Nephron progenitor cell (in vitro differentiated cells): ENCODE measurements around the gene MRPL51.
A peak's percentile ranks its signal among the peaks of the same experiment; 100 is the strongest.

ENCODE experiments used
- DNase-seq: peaks from one replicate; pipeline ENCODE4 v3.0.0; 2021
- H3K27ac Mint-ChIP-seq: 2 replicates; pipeline ENCODE4 v1.8.0; 2021; ENCODE audit warnings: mild to moderate bottlenecking, moderate library complexity, mixed read lengths
- H3K27me3 Mint-ChIP-seq: 2 replicates; pipeline ENCODE4 v1.8.0; 2021; ENCODE audit warnings: mild to moderate bottlenecking, low read depth, mixed read lengths; ENCODE audit not compliant: poor library complexity
- H3K36me3 Mint-ChIP-seq: 2 replicates; pipeline ENCODE4 v1.8.0; 2021; ENCODE audit warnings: low read depth, mixed read lengths
- H3K4me1 Mint-ChIP-seq: 2 replicates; pipeline ENCODE4 v1.8.0; 2021; ENCODE audit warnings: mixed read lengths
- H3K4me3 Mint-ChIP-seq: 2 replicates; pipeline ENCODE4 v1.8.0; 2021; ENCODE audit warnings: mild to moderate bottlenecking, moderate library complexity, mixed read lengths
- H3K9me3 Mint-ChIP-seq: 2 replicates; pipeline ENCODE4 v1.8.0; 2021; ENCODE audit warnings: mild to moderate bottlenecking, moderate library complexity, mixed read lengths
- TF ChIP-seq, protein P1 (sequence below): fragments of 200-600 bp; sonication (generic); IDR thresholded peaks from 2 replicates; pipeline ENCODE4 v1.5.0; 2021; ENCODE audit warnings: antibody characterized with exemption

MRPL51 gene

DNA sequence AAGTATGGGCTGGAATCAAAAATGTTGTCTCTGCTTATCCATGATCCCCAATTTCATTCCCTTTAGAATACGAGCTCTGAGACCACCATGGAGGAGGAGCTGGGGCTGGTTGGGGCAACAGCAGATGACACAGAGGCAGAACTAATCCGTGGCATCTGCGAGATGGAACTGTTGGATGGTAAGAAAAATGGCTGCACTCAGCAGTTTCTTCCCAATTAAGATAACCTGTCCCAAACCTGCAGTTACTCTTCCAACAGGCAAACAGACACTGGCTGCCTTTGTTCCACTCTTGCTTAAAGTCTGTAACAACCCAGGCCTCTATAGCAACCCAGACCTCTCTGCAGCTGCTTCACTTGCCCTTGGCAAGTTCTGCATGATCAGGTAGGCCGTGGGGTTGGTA is 34.6 kb upstream of the MRPL51 start:
- TF ChIP-seq, protein P1, sequence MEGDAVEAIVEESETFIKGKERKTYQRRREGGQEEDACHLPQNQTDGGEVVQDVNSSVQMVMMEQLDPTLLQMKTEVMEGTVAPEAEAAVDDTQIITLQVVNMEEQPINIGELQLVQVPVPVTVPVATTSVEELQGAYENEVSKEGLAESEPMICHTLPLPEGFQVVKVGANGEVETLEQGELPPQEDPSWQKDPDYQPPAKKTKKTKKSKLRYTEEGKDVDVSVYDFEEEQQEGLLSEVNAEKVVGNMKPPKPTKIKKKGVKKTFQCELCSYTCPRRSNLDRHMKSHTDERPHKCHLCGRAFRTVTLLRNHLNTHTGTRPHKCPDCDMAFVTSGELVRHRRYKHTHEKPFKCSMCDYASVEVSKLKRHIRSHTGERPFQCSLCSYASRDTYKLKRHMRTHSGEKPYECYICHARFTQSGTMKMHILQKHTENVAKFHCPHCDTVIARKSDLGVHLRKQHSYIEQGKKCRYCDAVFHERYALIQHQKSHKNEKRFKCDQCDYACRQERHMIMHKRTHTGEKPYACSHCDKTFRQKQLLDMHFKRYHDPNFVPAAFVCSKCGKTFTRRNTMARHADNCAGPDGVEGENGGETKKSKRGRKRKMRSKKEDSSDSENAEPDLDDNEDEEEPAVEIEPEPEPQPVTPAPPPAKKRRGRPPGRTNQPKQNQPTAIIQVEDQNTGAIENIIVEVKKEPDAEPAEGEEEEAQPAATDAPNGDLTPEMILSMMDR, result no peak
- H3K4me3 Mint-ChIP-seq, result no peak overlapping the region
- peaks cover 85% of the 10 kb centered on the region for H3K36me3 Mint-ChIP-seq
- no peaks in the 10 kb centered on the region for H3K27me3 Mint-ChIP-seq
- no peak for DNase-seq
- peaks cover 26% of the 10 kb centered on the region for H3K4me1 Mint-ChIP-seq
- H3K27ac Mint-ChIP-seq, result no peak overlapping the region
- H3K9me3 Mint-ChIP-seq, result no peaks in the 10 kb centered on the region

DNA sequence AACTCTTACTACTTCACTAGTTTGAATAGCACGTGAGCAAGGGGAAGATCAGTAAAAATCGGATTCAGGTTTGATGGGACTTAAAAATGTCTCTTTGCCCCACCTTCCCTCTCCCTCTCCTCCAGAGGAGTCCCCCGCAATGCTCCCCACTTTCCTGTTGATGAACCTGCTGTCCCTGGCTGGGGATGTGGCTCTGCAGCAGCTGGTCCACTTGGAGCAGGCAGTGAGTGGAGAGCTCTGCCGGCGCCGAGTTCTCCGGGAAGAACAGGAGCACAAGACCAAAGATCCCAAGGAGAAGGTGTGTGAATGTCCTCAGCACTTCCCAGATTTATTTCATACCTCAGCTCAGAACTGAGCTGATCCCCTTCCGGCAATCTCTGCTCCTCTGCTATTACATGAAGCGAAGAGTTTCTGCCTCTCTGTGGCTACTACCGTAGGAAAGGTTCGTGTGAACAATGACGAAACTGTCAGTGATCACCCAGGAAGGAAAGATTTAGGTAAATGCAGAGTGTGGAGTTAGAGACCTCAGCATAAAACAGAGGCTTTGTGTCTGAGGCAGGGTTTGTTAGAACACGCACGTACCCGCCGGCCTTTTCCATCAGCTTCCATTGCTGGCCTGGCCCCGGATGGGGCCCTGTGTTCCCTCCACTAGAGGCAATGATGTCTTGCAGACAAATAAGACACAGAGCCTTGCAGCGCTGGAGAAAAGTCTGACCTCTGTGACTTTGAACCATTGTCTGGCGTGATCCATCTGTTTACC is 33.9 kb upstream of the MRPL51 start:
- Mint-ChIP-seq H3K27ac (no peak overlapping the region), H3K4me1 (peaks cover 18% of the 10 kb centered on the region), H3K27me3 (no peaks in the 10 kb centered on the region), H3K9me3 (no peaks in the 10 kb centered on the region), H3K4me3 (no peak overlapping the region), H3K36me3 (peaks cover 90% of the 10 kb centered on the region)
- no peak for DNase-seq
- TF ChIP-seq, protein P1, result no peak

DNA sequence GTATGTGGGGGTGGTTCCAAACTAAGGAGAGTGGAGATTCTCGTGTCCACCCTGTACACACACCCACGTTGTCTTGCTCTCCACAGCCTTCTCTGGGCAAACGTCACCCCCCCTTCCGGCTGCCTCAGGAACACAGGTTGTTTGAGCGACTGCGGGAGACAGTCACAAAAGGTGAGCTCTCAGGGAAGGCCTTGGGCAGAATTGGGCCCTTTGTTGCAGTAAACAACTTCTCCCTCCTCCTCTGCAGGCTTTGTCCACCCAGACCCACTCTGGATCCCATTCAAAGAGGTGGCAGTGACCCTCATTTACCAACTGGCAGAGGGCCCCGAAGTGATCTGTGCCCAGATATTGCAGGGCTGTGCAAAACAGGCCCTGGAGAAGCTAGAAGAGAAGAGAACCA is 33.1 kb upstream of the MRPL51 start:
- Mint-ChIP-seq H3K4me1 (peaks cover 12% of the 10 kb centered on the region), H3K27me3 (no peaks in the 10 kb centered on the region), H3K36me3 (peaks cover 92% of the 10 kb centered on the region), H3K9me3 (no peaks in the 10 kb centered on the region), H3K27ac (no peak overlapping the region), H3K4me3 (no peak overlapping the region)
- DNase-seq, result no peak
- TF ChIP-seq, protein P1, result no peak

DNA sequence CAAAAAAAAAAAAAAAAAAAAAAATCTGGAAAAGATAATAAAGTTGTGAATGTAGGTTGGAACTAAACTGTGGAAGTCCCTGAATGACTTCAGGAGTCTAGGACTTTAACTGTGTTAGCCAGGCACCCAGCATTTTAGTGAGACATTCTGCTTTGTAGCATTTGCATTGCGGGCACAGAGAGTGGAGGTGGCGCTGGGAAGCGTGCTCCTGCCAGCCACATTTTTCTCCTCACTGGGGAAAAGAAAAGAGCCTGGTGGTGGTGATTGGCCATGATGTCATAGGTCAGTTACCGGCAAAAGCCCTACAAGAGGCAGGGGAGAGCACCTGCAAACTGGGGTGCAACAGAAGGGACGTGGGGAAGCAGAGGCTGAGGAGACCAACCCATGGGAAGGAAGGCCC is 31.6 kb upstream of the MRPL51 start:
- Mint-ChIP-seq H3K36me3 (peaks cover 89% of the 10 kb centered on the region), H3K27me3 (no peaks in the 10 kb centered on the region), H3K4me1 (no peaks in the 10 kb centered on the region), H3K27ac (no peak overlapping the region), H3K4me3 (no peak overlapping the region), H3K9me3 (no peaks in the 10 kb centered on the region)
- TF ChIP-seq, protein P1, result no peak
- DNase-seq, result no peak

DNA sequence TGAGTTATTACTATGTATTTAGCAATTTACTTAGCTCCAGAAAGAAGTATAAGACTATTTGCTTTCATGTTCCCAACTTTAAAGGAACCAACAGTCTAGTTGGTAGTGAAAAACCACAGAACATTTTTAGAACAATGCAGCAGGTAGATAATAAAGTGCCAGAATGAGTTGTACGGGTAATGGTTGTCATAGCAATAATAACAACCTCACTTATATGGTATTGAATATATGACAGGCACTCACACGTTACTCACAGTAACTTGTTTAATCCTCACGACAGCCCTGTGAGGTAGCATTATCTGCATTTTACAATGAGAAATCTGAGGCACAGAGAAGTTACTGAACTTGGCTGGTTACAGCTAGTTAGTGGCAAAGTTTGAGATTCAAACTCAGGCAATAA is 30.6 kb upstream of the MRPL51 start:
- Mint-ChIP-seq H3K27ac (peak overlapping the region; percentile 38), H3K36me3 (peaks cover 86% of the 10 kb centered on the region)
- DNase-seq, result no peak

More for the DNA sequence above, 30.6 kb upstream of the MRPL51 start:
- Mint-ChIP-seq H3K9me3 (no peaks in the 10 kb centered on the region), H3K27me3 (no peaks in the 10 kb centered on the region), H3K4me3 (no peak overlapping the region), H3K4me1 (no peaks in the 10 kb centered on the region)
- TF ChIP-seq, protein P1, result no peak
